WERI-Rb-1 (cell line): ENCODE results near the gene STAB2.
"Not testable (repeated sequence)": the region's sequence is repeated elsewhere in the genome, so short reads cannot be mapped to it uniquely, and the experiment has no call there.

ENCODE experiments used
- DNase-seq: peaks from one replicate; pipeline ENCODE4 v3.0.0-alpha.2; 2020
- H3K27ac ChIP-seq: fragments of 250-450 bp; sonication (Bioruptor Pico); 2 replicates; pipeline ENCODE4 v1.5.1; 2020; ENCODE audit warnings: mild to moderate bottlenecking, moderate library complexity
- H3K27me3 ChIP-seq: fragments of 250-450 bp; sonication (Bioruptor Pico); 2 replicates; pipeline ENCODE4 v1.5.1; 2021; ENCODE audit warnings: mild to moderate bottlenecking, low read depth, moderate library complexity; ENCODE audit not compliant: insufficient read depth, severe bottlenecking
- H3K36me3 ChIP-seq: fragments of 250-450 bp; sonication (Bioruptor Pico); 2 replicates; pipeline ENCODE4 v1.5.1; 2020; ENCODE audit warnings: mild to moderate bottlenecking, moderate library complexity
- H3K4me3 ChIP-seq: 2 replicates; pipeline ENCODE4 v1.5.1; 2011; ENCODE audit warnings: low read depth, mild to moderate bottlenecking, control low read depth, low read length
- H3K9me3 ChIP-seq: fragments of 250-450 bp; sonication (Bioruptor Pico); 2 replicates; pipeline ENCODE4 v1.5.1; 2021; ENCODE audit warnings: mild to moderate bottlenecking, moderate library complexity; ENCODE audit not compliant: severe bottlenecking
- TF ChIP-seq, protein P1 (sequence below): IDR thresholded peaks from 2 replicates; pipeline ENCODE4 v1.5.1; 2011; ENCODE audit warnings: low read depth, mild to moderate bottlenecking, control low read depth, inconsistent platforms, low read length

Gene STAB2

DNA sequence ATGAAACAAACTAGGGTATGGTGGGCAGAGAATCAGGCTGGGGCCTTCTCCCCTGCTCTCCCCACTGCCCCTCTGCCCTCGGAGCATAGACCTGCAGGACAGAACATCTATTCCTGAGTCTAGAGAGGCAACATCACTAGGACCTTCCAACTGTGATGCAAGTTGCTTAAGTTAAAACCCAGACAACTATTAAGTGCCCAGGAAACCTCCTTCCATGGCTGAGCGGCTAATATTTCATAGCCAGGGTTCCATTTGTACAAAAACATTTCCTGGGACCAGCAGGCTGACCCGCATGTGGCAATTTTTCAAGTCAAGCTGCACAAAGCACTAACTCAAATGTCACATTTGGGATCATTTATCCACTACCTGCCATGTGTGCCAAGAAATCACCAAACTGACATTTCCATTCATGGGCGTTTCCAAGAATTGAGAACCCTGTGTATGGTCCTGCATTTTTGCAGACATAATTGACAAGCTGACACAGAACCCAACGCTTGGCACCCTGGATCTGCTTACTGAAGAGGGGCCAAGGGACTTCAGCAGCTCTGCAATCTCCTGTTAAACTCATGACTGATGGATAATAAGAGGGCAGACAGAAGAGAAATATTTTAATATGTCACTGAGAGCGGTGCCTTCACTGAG is 221.3 kb downstream of the STAB2 start:
- Histone ChIP-seq H3K27me3 (no peaks in the 10 kb centered on the region), H3K27ac (no peak overlapping the region), H3K4me3 (no peak overlapping the region), H3K36me3 (peaks cover 2% of the 10 kb centered on the region), H3K9me3 (no peaks in the 10 kb centered on the region)
- TF ChIP-seq, protein P1, sequence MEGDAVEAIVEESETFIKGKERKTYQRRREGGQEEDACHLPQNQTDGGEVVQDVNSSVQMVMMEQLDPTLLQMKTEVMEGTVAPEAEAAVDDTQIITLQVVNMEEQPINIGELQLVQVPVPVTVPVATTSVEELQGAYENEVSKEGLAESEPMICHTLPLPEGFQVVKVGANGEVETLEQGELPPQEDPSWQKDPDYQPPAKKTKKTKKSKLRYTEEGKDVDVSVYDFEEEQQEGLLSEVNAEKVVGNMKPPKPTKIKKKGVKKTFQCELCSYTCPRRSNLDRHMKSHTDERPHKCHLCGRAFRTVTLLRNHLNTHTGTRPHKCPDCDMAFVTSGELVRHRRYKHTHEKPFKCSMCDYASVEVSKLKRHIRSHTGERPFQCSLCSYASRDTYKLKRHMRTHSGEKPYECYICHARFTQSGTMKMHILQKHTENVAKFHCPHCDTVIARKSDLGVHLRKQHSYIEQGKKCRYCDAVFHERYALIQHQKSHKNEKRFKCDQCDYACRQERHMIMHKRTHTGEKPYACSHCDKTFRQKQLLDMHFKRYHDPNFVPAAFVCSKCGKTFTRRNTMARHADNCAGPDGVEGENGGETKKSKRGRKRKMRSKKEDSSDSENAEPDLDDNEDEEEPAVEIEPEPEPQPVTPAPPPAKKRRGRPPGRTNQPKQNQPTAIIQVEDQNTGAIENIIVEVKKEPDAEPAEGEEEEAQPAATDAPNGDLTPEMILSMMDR: no peak
- DNase-seq: no peak

DNA sequence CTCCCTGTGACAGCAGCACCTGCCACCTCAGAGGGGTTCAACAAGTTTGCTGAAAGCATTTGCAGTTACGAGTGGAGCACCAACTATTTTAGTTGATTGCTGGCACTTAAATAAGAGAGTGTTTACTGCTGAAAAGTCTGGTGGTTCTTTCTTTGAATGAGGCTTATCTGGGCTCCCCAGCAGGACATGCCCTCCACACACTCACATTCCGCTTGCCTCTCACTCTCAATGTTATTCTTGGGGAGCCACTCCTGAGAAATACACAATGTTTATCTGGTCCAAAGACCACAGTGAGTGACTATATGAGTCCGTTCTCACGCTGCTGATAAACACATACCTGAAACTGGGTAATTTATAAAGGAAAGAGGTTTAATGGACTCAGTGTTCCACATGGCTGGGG is 222.1 kb downstream of the STAB2 start:
- Histone ChIP-seq H3K27ac (no peak overlapping the region), H3K4me3 (no peak overlapping the region), H3K36me3 (peaks cover 7% of the 10 kb centered on the region), H3K27me3 (no peaks in the 10 kb centered on the region), H3K9me3 (no peaks in the 10 kb centered on the region)
- TF ChIP-seq, protein P1: no peak
- no peak for DNase-seq

DNA sequence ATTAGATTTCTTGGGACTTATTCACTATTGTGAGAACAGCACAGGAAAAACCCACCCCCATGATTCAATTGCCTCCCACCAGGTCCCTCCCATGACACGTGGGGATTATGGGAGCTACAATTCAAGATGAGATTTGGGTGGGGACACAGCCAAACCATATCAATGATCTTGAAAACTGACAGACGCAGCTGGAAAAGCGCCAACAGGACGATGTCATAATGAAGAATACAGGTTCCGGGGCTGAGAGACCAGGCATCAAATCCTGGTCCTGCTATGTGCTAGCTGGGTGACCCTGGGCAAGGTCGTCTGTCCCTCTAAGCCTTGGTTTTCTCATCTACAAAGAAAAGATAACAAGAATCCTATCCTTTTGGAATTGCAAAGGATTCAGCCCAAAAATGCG is 222.6 kb downstream of the STAB2 start:
- not testable (repeated sequence) for H3K27ac ChIP-seq, H3K36me3 ChIP-seq

DNA sequence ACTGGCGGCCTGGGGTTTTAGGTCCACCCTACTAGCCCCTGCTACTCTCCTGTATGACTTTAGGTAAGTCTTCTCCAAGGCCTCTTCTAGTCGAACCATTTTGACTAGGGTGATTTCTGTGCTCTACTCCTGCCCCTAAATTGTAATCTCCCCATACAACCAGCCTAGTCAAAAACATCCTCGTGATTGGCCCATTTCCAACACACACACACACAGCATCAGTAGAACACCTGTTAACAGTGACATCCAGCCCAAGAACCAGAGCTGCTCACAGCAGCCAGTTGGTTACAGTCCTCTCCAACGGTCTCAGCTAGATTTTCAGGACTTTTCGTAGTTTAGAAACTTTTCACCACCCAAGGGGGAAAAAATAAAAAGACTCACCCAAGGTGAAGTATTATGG is 223.0 kb downstream of the STAB2 start:
- H3K27ac ChIP-seq: no peak overlapping the region
- TF ChIP-seq, protein P1: no peak
- no peaks in the 10 kb centered on the region for H3K27me3 ChIP-seq
- peaks cover 7% of the 10 kb centered on the region for H3K36me3 ChIP-seq
- H3K9me3 ChIP-seq: no peaks in the 10 kb centered on the region
- DNase-seq: no peak
- H3K4me3 ChIP-seq: no peak overlapping the region

More for the DNA sequence above, 222.6 kb downstream of the STAB2 start:
- not testable (repeated sequence) for DNase-seq, H3K9me3 ChIP-seq, H3K27me3 ChIP-seq, H3K4me3 ChIP-seq

DNA sequence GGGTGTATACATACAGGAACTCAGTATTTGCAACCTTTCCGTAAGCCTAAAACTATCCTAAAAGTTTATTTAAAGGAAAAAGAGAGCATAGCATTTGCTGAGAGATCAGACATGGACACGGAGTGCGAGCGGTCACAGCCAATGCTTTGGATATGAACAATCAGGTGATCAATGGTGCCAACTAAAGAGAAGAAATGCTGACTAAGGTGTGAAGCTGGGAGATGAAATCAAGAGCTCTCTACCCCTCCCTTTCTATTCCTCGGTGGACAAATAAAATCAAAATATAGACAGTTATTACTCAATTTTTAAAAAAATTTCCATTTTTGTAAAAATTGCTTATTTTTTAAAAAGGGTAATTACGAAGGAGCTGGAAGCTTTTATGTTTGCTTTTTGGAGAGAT is 224.7 kb downstream of the STAB2 start:
- no peak for DNase-seq
- Histone ChIP-seq H3K4me3 (no peak overlapping the region), H3K27me3 (no peaks in the 10 kb centered on the region), H3K36me3 (peaks cover 7% of the 10 kb centered on the region), H3K9me3 (no peaks in the 10 kb centered on the region), H3K27ac (no peak overlapping the region)
- TF ChIP-seq, protein P1: no peak

DNA sequence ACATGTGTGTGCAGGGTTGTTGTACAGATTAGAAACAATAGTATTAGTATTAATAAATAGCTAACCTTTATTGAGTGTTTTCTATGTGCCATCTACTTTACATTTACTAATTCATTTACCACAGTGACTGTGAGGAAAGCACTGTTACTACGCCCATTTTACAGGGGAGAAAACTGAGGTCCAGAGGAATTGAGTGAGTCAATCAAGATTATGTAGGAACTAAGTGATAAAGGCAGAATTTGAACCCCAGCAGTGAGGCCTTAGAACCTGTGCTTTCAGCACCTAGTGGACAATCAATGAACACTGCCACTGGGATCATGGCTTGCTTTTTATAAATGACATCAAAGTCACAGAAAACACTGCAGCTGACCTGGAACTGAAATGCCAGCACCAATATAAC is 225.7 kb downstream of the STAB2 start:
- Histone ChIP-seq H3K36me3 (peaks cover 7% of the 10 kb centered on the region), H3K4me3 (no peak overlapping the region), H3K9me3 (no peaks in the 10 kb centered on the region), H3K27me3 (no peaks in the 10 kb centered on the region), H3K27ac (no peak overlapping the region)
- TF ChIP-seq, protein P1: no peak
- DNase-seq: no peak
